Stimulated activated CD4-positive, alpha-beta T cell treated with anti-CD3 and anti-CD28 coated beads, Interleukin-4, amount 100 ng/mL, for 1 hour (primary cell): ENCODE results near the gene FGF12.

Source experiments
- DNase-seq: peaks from one replicate; pipeline ENCODE4 v3.0.0-alpha.2; 2020

Gene FGF12

GRCh38 chr3:192171213-192171612 lies 556.1 kb downstream of the FGF12 start:
- DNase-seq: no peak

GRCh38 chr3:192170659-192171058 lies 556.7 kb downstream of the FGF12 start:
- no peak for DNase-seq

- DNase-seq: no peak
Observed at GRCh38 chr3:192170031-192170430, 557.3 kb downstream of the FGF12 start.

GRCh38 chr3:192169332-192169915 lies 557.9 kb downstream of the FGF12 start:
- no peak for DNase-seq

GRCh38 chr3:192168202-192168601 lies 559.1 kb downstream of the FGF12 start:
- DNase-seq: no peak

- no peak for DNase-seq
Observed at GRCh38 chr3:192165552-192165951, 561.8 kb downstream of the FGF12 start.

GRCh38 chr3:192161661-192162060 lies 565.7 kb downstream of the FGF12 start:
- DNase-seq: no peak

GRCh38 chr3:192156382-192156781 lies 571.0 kb downstream of the FGF12 start:
- DNase-seq: no peak

GRCh38 chr3:192155194-192155593 lies 572.1 kb downstream of the FGF12 start:
- DNase-seq: no peak

- no peak for DNase-seq
Observed at GRCh38 chr3:192133271-192133670, 594.1 kb downstream of the FGF12 start.

GRCh38 chr3:192130534-192131132 lies 596.7 kb downstream of the FGF12 start:
- DNase-seq: no peak

GRCh38 chr3:192129586-192129985 lies 597.8 kb downstream of the FGF12 start:
- no peak for DNase-seq

GRCh38 chr3:192128922-192129321 lies 598.4 kb downstream of the FGF12 start:
- DNase-seq: no peak

- DNase-seq: no peak
Observed at GRCh38 chr3:192128060-192128459, 599.3 kb downstream of the FGF12 start.

GRCh38 chr3:192122832-192123594 lies 604.3 kb downstream of the FGF12 start:
- no peak for DNase-seq

- DNase-seq: no peak
Observed at GRCh38 chr3:192121923-192122322, 605.4 kb downstream of the FGF12 start.

- DNase-seq: no peak
Observed at GRCh38 chr3:192108820-192109219, 618.5 kb downstream of the FGF12 start.

- no peak for DNase-seq
Observed at GRCh38 chr3:192106543-192106942, 620.8 kb downstream of the FGF12 start.

GRCh38 chr3:192092388-192093005 lies 634.8 kb downstream of the FGF12 start:
- DNase-seq: no peak

- DNase-seq: no peak
Observed at GRCh38 chr3:192091831-192092230, 635.5 kb downstream of the FGF12 start.

GRCh38 chr3:192090586-192090985 lies 636.8 kb downstream of the FGF12 start:
- DNase-seq: no peak
